IMR-90 (cell line): ENCODE data around the gene ITIH6.

ENCODE experiments used
- CHD1 ChIP-seq: IDR thresholded peaks from 2 replicates; pipeline ENCODE4 v1.6.1; 2012; ENCODE audit warnings: low read depth, low read length, improper control_type of control experiment
- MAZ ChIP-seq: IDR thresholded peaks from 2 replicates; pipeline ENCODE4 v1.6.1; 2012; ENCODE audit warnings: low read depth, mild to moderate bottlenecking, low read length, improper control_type of control experiment, moderate library complexity, borderline replicate concordance
- SMC3 ChIP-seq: fragments of 150-350 bp; IDR thresholded peaks from 2 replicates; pipeline ENCODE4 v1.6.1; 2016; ENCODE audit warnings: low read depth, mild to moderate bottlenecking, antibody characterized with exemption, low read length, moderate library complexity
- TF ChIP-seq, protein P1 (sequence below): conservative IDR thresholded peaks from 2 replicates; pipeline ENCODE4 v1.5.1; 2012; ENCODE audit warnings: mild to moderate bottlenecking, low read depth, low read length, improper control_type of control experiment
- TF ChIP-seq, protein P2 (sequence below): fragments of 150-350 bp; IDR thresholded peaks from 2 replicates; pipeline ENCODE4 v1.6.1; 2017; ENCODE audit warnings: mild to moderate bottlenecking, antibody characterized with exemption, low read length, low read depth

DNA sequence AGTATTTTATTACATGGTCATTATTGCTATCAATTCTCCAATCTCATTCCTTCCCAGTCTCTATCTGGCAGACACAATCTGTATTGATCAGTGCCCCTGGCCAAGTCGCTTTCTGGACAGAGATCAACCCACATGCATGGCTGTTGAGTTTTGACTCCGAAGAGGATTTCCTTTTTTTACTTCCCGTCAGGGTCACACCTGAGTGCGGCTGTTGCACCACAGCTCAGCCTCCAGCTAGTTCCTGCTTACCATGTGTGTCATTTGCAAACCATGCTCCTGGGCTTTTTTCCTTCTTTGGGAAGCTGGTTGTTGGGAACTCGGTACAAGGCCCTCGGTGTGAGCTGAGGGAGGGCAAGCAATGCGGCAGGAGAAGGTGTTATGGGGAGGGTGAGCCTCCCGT lies 21.1 kb upstream of the ITIH6 start:
- TF ChIP-seq, protein P1, sequence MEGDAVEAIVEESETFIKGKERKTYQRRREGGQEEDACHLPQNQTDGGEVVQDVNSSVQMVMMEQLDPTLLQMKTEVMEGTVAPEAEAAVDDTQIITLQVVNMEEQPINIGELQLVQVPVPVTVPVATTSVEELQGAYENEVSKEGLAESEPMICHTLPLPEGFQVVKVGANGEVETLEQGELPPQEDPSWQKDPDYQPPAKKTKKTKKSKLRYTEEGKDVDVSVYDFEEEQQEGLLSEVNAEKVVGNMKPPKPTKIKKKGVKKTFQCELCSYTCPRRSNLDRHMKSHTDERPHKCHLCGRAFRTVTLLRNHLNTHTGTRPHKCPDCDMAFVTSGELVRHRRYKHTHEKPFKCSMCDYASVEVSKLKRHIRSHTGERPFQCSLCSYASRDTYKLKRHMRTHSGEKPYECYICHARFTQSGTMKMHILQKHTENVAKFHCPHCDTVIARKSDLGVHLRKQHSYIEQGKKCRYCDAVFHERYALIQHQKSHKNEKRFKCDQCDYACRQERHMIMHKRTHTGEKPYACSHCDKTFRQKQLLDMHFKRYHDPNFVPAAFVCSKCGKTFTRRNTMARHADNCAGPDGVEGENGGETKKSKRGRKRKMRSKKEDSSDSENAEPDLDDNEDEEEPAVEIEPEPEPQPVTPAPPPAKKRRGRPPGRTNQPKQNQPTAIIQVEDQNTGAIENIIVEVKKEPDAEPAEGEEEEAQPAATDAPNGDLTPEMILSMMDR, result no peak
- no peak for TF ChIP-seq MAZ
- TF ChIP-seq CHD1, result no peak
- TF ChIP-seq, protein P2, sequence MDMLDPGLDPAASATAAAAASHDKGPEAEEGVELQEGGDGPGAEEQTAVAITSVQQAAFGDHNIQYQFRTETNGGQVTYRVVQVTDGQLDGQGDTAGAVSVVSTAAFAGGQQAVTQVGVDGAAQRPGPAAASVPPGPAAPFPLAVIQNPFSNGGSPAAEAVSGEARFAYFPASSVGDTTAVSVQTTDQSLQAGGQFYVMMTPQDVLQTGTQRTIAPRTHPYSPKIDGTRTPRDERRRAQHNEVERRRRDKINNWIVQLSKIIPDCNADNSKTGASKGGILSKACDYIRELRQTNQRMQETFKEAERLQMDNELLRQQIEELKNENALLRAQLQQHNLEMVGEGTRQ, result no peak
- no peak for TF ChIP-seq SMC3
